CMK (cell line): Measurements from ENCODE around the gene RCE1.

Experiments used
- DNase-seq: peaks from one replicate; pipeline ENCODE4 v3.0.0-alpha.2; 2010; ENCODE audit warnings: low read depth

Gene RCE1

GRCh38 chr11:66857234-66857926 lies 14.1 kb downstream of the RCE1 start:
- peak; percentile 54 for DNase-seq

- no peak for DNase-seq
Observed at GRCh38 chr11:66857927-66858185, 14.6 kb downstream of the RCE1 start.

DNA sequence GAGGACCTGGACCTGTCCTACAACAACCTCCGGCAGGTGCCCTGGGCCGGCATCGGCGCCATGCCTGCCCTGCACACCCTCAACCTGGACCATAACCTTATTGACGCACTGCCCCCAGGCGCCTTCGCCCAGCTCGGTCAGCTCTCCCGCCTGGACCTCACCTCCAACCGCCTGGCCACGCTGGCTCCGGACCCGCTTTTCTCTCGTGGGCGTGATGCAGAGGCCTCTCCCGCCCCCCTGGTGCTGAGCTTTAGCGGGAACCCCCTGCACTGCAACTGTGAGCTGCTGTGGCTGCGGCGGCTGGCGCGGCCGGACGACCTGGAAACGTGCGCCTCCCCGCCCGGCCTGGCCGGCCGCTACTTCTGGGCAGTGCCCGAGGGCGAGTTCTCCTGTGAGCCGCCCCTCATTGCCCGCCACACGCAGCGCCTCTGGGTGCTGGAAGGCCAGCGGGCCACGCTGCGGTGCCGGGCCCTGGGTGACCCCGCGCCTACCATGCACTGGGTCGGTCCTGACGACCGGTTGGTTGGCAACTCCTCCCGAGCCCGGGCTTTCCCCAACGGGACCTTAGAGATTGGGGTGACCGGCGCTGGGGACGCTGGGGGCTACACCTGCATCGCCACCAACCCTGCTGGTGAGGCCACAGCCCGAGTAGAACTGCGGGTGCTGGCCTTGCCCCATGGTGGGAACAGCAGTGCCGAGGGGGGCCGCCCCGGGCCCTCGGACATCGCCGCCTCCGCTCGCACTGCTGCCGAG lies 15.1 kb downstream of the RCE1 start:
- DNase-seq, result no peak

GRCh38 chr11:66858939-66859685 lies 15.9 kb downstream of the RCE1 start:
- no peak for DNase-seq

- DNase-seq, result no peak
Observed at GRCh38 chr11:66859686-66860448, 16.6 kb downstream of the RCE1 start.

DNA sequence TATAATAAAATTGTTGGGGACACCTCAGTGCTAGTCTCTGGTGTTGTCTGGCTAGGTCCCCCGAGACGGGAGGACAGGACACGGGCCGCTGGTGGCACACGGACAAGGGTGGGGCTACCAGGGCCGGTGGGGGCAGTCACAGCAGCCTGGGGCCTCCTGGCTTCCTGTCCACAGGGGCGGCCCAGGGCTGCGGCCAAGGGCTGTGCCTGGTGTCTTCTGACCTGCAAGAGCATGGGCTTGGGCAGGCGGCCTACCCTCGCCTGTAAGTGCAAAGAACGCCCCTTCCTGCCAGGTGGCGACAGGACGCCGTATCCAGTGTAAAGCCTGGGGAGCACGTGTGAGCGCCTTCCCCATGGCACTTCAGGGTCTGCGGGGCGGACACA lies 17.2 kb downstream of the RCE1 start:
- DNase-seq, result peak; percentile 40

DNA sequence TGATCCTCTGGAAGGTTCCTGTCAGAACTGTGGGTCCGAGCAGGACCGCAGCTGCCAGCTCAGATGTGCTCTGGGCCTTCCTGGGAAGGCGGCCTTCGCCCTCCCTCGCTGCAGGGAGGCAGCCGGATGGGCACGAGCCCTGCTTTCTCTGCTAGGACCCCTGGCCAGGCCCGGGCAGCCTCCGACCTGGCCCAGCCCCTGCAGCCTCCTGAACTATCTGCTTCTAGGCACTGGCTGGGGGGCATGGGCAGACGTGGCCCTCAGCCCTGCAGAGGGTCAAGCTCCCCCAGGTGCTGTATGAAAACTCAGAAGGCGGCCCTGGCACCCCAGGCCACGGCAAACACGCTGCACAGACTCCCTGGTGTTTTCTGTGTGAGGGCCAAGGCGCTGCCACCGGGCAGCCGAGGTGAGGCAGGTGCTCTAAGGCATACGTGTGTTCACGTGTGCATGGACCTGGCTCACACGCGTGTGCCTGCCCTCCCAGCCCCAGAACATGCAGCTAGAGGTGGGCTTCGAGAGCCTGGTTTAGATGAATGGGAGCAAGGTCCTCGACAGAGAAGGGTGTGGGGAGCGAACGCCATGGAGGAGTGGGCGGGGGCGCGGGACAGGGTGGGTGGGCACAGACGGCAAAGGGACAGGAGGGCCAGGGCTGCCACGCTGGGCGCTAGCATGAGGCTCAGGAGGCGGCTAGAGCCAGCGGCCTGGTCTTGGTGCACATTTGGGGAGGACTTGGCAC lies 18.0 kb downstream of the RCE1 start:
- DNase-seq, result no peak

GRCh38 chr11:66861774-66862558 lies 18.7 kb downstream of the RCE1 start:
- DNase-seq, result no peak

DNA sequence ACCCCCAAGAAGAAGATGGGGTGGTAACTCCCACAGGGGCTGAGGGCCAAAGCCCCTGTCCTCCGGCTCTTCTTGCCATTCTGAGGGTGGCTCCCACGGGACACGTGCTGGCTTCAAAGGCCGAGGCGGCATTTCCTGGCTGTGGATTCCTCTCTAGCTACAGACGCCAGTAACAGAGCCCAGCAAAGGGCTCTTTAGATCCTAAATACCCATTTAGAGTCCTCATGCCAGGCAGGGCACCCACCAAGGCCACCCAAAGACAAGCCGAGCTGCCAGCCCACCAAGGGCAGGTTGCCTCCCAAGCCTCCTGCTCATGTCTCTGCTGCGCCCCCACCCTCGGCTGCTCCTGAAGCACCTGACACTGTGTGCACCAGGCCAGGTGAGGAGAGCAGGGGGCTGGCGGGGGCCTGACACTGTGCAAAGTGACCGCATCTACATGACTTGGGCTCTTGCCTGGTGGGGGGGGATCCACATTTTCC lies 19.4 kb downstream of the RCE1 start:
- DNase-seq, result no peak

DNA sequence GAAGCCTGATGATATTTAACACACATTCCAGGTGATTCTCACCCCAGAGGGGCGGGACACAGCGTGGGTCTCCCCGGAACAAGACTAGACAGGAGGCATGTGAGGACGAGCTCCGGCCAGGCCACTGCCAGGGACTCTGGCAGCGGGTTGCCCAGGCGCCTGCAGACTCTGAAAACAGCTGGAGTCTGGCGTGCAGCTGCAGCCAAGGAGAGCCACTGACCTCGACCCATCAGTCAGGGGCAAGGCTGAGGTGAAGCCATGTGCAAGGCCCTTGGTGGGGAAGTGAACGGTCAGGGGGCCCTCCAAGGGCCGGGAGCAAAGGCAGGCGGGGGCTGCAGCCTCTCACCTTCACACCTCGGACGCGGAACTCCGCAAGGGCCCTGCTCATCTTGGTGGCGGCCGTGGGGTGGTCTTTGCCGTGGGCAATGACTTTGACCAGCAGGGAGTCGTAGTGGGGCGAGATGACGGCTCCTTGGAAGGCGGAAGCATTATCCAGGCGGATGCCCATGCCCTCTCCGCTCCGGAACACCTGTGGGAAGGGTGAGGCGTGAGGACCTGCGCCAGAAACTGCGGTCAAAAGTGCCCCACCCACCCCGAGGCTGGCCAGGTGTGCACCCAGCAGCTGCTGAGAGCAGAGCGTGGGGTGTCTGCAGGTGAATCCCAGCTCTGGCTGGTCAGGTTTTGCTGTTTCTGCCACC lies 20.3 kb downstream of the RCE1 start:
- no peak for DNase-seq

DNA sequence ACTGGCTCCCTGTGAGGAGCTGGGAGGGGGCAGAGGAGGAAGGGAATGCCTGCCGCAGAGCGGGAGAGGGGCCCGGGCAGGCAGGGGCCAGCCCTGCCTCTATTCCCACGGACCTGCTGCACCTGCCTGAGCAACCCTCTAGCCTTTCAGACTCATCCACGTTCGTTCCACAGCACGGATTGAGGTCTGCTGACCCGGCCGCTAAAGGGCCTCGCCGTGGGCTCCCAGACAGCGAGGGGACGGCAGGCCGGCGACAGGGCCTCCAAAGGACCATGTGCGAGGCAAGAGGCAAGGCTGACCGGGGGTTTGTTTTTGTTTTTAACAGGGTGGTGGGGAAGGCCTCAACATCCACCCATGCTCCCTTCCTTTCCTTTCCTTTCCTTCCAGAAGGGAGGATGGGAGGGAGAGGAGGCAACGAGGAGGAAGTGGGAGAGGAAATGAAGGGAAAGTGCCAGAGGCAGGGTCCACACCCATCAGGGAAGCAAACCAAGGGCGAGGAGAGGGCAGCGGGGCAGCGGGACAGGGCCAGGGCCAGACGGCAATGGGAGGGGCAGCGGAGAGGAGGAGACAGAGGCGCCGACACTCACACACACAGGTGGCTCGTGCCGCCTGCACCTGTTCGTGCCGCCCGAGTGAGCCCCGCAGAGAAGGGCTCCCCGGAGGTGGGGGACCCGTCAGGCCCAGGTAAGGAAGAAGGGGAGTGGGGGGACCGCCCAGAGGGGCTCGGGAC lies 21.1 kb downstream of the RCE1 start:
- DNase-seq, result no peak

DNA sequence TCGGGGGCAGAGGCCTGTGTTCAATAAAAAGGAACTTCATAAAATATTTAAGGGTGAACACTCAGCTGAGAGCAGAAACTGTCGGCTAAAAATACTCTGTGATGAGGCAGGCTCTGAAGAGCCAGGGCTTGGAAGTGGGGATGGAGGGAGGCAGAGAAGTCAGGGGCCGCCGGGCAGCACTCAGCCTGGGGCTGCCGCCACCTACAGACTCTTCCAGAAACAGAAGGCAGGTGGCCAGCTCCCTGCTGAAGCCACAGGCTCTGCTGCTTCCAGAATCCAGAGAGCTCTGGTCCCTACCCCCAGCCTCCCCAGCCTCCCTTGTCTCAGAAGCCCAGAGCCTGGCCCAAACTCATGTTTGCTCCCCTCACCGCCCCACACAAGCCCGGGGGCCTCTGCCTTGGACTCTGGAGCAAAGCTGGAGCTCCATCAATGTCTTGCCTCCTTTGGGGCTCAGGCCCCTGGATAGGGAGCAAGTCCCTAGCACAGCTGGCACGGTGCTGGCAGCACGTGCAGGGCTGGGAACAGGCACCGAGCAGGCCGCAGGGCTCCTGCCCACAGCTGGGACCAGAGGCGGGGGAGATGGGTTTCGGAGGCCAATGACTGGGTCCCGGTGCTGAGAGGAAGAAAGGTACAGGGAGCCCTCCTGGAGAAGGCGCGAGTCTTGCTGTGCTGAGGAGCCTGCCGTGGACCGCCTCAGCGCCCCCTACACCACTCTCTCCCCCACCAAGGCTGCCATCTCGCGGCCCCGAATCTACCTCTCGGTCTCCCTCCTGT lies 21.9 kb downstream of the RCE1 start:
- no peak for DNase-seq

GRCh38 chr11:66866007-66866406 lies 22.8 kb downstream of the RCE1 start:
- DNase-seq, result no peak

- DNase-seq, result no peak
Observed at GRCh38 chr11:66866511-66866986, 23.3 kb downstream of the RCE1 start.

DNA sequence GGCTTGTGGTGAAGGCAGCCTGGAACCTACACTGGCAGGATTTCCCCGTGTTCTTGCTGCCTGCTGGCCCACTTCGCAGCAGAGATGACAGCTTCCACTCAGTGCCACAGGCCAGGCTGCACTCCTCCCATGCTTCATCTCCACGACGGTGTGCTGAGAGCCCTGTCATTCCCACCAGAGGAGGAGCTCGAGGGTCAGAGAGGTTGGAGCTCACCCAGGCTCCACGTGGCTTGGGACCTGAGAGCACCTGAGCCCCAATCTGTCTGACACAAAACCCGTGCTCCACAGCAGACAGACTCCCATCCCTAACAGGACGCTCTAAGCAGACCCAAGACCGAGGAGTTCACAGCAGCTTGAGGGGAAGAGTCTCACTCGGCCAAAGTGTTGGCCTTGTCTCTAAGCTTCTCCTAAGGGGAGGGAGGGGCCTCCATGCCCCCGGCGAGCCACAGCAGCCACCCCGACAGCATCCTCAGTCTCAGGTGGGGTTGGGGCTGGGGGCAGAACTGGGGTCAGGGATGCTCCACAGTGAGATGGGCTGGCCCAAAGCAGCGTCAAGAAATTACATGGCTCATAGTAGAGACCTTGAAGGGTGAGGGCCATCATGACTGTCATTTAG lies 24.3 kb downstream of the RCE1 start:
- DNase-seq, result no peak

- no peak for DNase-seq
Observed at GRCh38 chr11:66868082-66868725, 25.0 kb downstream of the RCE1 start.

- DNase-seq, result no peak
Observed at GRCh38 chr11:66868726-66869566, 25.7 kb downstream of the RCE1 start.
